ENCODE measurements around the gene SMPDL3B.

DNA sequence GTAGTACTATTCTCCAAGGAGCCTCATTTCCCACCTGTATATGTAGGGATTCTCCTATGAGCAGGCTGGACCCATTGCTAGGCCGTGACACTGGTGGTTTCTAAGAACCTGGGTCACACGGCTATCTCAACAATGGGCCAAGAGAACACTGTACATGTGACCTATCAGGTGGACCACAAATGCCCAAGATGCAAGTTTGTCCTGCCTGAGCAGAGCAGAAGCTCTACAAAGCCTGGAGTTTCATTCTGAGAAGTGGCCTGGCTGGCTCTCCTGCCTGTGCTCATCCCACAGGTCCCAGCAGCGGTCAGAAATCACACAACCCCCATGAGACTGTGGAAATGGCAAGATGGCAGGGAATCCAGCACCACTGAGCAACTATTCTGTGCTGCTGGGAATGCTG is 45.3 kb upstream of the SMPDL3B start:
- TF ChIP-seq, protein P1, sequence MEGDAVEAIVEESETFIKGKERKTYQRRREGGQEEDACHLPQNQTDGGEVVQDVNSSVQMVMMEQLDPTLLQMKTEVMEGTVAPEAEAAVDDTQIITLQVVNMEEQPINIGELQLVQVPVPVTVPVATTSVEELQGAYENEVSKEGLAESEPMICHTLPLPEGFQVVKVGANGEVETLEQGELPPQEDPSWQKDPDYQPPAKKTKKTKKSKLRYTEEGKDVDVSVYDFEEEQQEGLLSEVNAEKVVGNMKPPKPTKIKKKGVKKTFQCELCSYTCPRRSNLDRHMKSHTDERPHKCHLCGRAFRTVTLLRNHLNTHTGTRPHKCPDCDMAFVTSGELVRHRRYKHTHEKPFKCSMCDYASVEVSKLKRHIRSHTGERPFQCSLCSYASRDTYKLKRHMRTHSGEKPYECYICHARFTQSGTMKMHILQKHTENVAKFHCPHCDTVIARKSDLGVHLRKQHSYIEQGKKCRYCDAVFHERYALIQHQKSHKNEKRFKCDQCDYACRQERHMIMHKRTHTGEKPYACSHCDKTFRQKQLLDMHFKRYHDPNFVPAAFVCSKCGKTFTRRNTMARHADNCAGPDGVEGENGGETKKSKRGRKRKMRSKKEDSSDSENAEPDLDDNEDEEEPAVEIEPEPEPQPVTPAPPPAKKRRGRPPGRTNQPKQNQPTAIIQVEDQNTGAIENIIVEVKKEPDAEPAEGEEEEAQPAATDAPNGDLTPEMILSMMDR (IDR thresholded peaks at IDR 0.05): no peak
- no peak for TF ChIP-seq POLR2A (IDR thresholded peaks at IDR 0.05)

All from adrenal gland (tissue), 5 donors.